ENCODE results near the gene TRMT1L.

The TRMT1L gene

DNA sequence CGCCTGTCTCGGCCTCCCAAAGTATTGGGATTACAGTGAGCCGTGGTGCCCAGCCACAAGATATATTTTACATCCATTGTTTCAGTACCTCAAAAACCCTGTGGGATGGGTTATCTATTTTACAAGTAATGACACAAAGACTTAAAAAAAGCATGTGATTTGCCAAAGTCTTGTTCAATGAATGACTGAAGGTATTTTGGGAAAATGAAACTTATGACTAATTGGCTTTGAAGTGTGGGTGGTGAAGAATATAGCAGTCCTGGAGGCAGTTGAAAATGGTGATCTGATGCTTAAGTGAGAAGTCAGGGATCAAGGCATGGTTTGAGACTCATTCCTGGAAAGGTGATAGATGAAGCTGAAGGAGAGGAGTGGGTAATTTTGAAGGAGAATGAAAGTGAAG, 3.2 kb upstream of the TRMT1L start:
- TF ChIP-seq, protein P1, sequence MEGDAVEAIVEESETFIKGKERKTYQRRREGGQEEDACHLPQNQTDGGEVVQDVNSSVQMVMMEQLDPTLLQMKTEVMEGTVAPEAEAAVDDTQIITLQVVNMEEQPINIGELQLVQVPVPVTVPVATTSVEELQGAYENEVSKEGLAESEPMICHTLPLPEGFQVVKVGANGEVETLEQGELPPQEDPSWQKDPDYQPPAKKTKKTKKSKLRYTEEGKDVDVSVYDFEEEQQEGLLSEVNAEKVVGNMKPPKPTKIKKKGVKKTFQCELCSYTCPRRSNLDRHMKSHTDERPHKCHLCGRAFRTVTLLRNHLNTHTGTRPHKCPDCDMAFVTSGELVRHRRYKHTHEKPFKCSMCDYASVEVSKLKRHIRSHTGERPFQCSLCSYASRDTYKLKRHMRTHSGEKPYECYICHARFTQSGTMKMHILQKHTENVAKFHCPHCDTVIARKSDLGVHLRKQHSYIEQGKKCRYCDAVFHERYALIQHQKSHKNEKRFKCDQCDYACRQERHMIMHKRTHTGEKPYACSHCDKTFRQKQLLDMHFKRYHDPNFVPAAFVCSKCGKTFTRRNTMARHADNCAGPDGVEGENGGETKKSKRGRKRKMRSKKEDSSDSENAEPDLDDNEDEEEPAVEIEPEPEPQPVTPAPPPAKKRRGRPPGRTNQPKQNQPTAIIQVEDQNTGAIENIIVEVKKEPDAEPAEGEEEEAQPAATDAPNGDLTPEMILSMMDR (conservative IDR thresholded peaks at IDR 0.05; ENCODE audit: low read depth, low read length) = no peak
- no peak overlapping the region for H3K4me3 ChIP-seq (ENCODE audit: low read length)
- DNase-seq (ENCODE audit: low read depth) = no peak

GRCh38 chr1:185158800-185159199, 2.0 kb upstream of the TRMT1L start:
- H3K4me3 ChIP-seq (ENCODE audit: low read length) = no peak overlapping the region
- no peak for DNase-seq (ENCODE audit: low read depth)
- TF ChIP-seq, protein P1 (conservative IDR thresholded peaks at IDR 0.05; ENCODE audit: low read depth, low read length) = no peak

DNA sequence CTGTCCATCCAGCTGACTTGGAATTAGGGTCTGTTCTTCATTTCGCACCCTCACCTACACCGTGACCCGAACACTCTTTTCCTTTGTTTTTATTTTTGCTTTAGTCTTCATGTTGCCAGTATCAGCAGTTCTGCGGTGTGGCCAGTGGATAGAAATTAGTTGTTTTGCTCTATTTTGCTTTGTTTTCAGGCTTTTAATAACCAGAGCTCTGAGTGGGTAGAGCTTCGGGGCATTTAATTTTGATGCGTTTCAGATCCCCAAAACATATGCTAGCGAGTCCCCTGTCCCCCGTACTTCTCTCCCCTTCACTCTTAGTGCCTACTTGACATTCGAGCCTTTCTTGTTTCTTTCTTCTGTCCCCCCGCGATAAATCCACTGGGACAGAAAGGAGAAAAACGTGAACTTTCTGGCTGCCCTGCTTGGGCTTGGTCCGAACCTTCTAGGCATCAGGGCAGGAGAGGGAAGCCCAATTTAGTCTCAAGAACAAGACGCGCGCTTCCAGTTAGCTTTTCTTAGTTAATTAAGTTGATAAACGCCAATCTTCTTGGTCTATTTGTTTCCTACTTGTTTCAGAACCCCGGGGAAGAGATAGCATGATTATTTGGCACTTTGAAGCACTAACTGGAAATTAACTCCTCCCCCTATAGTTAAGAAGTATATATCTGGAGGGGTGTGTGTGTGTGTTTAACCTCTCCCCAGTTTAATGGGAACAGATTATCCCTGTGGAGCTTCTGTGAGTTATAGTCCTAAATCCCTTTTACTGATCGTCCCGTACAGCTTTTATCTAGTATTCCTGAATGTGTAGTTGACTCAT, 1.1 kb upstream of the TRMT1L start:
- peak overlapping the region; percentile 93 for H3K4me3 ChIP-seq (ENCODE audit: low read length)
- no peak for DNase-seq (ENCODE audit: low read depth)
- TF ChIP-seq, protein P1 (conservative IDR thresholded peaks at IDR 0.05; ENCODE audit: low read depth, low read length) = no peak

- no peak for DNase-seq (ENCODE audit: low read depth)
- TF ChIP-seq, protein P1 (conservative IDR thresholded peaks at IDR 0.05; ENCODE audit: low read depth, low read length) = no peak
- H3K4me3 ChIP-seq (ENCODE audit: low read length) = peak overlapping the region; percentile 93
These were observed 382 bp downstream of the TRMT1L start for GRCh38 chr1:185156288-185156853.

DNA sequence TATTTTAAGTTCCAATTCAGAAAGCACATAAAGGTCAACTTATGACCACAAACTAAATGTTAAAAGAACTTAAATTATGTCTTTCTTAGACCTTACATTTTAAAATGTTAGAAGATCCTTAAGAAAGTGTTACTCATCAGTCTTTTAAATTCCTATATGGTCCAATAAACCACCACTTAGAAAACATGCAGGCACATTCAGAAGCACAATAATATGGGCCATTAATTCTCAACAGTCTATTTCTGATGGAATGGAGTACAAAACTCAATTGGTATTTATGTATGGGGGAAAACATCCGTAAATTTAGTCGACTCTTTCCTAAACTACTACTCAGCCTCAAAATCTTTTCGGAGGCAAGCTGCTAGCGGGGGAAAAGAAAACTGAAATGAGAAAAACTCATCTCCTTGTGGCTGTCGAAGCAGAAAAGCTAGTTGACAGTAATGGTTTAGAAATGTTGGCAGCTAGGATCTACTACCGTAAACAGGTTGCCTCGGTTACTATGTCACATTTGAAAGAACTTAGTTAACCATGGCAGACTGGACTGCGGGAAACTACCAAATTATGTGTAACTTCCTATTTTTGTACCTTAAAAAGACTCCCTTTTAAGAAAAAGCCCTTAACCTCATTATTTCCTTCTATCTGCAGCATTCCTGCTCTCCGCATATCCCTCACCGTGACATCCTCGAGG, 1.0 kb downstream of the TRMT1L start:
- peak overlapping the region; percentile 93 for H3K4me3 ChIP-seq (ENCODE audit: low read length)
- no peak for DNase-seq (ENCODE audit: low read depth)
- TF ChIP-seq, protein P1 (conservative IDR thresholded peaks at IDR 0.05; ENCODE audit: low read depth, low read length) = no peak

DNA sequence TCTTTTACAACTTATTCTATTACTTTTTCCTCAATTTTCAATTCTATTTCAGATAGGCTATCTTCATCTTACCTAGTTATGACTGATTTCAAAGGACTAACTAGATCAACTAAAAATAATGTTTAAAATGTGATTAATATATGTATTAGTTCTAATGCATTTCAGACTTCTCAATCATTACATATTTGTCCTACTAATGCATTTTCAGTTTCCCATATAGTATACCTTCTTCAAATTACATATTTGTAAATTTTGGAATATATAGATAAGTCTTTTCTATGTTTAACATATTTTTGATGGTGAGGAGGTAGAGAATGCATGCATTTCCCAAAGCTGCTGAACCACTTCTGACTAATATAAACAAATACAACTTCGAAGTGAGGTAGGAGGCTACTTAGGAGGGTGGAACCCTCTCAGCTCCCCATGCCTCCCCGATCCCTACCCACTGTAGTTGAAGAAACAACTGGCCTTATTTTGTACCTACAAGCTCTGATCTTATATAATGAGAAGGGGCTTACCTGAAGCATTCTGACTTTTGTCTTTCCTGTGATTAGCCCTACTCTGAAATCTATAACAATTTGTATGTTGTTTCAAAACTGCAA, 1.7 kb downstream of the TRMT1L start:
- H3K4me3 ChIP-seq (ENCODE audit: low read length) = no peak overlapping the region
- DNase-seq (ENCODE audit: low read depth) = no peak
- TF ChIP-seq, protein P1 (conservative IDR thresholded peaks at IDR 0.05; ENCODE audit: low read depth, low read length) = no peak
